Measurements from ENCODE around the gene DEFB131A. TPM values are rescaled to one million over a fixed set of nuclear protein-coding genes. Genes with fewer than 3 reads are reported as not detected.
"Not testable (repeated sequence)": the region's sequence is repeated elsewhere in the genome, so short reads cannot be mapped to it uniquely, and the experiment has no call there.

DEFB131A gene
- total RNA-seq, 1 donor from 2014 or later = not detected

- DNase-seq (ENCODE audit: low spot score) = not testable (repeated sequence)
Measured at GRCh38 chr4:9494256-9495035, 50.2 kb downstream of the DEFB131A start.

GRCh38 chr4:9495443-9495842, 51.2 kb downstream of the DEFB131A start:
- DNase-seq (ENCODE audit: low spot score) = peak; percentile 74

GRCh38 chr4:9497575-9498467, 53.6 kb downstream of the DEFB131A start:
- DNase-seq (ENCODE audit: low spot score) = not testable (repeated sequence)

GRCh38 chr4:9498468-9499040, 54.3 kb downstream of the DEFB131A start:
- DNase-seq (ENCODE audit: low spot score) = not testable (repeated sequence)

- not testable (repeated sequence) for DNase-seq (ENCODE audit: low spot score)
Measured at GRCh38 chr4:9499974-9500487, 55.8 kb downstream of the DEFB131A start.

Other genes with a start within 250 kb of the DEFB131A start
- not detected for gene USP17L10, start 233.8 kb upstream of the DEFB131A start, total RNA-seq
- 0.29 TPM for gene USP17L11, start 229.0 kb upstream of the DEFB131A start, total RNA-seq
- gene USP17L12, start 224.3 kb upstream of the DEFB131A start, total RNA-seq = not detected
- gene USP17L13, start 219.5 kb upstream of the DEFB131A start, total RNA-seq = not detected
- gene USP17L15, start 210.0 kb upstream of the DEFB131A start, total RNA-seq = not detected
- not detected for gene USP17L17, start 200.5 kb upstream of the DEFB131A start, total RNA-seq
- 0.29 TPM for gene USP17L18, start 195.8 kb upstream of the DEFB131A start, total RNA-seq
- not detected for gene USP17L19, start 191.0 kb upstream of the DEFB131A start, total RNA-seq
- not detected for gene USP17L20, start 186.3 kb upstream of the DEFB131A start, total RNA-seq
- not detected for gene USP17L21, start 181.5 kb upstream of the DEFB131A start, total RNA-seq
- gene USP17L22, start 176.8 kb upstream of the DEFB131A start, total RNA-seq = not detected
- not detected for gene USP17L24, start 119.2 kb upstream of the DEFB131A start, total RNA-seq
- not detected for gene USP17L25, start 114.5 kb upstream of the DEFB131A start, total RNA-seq
- not detected for gene USP17L26, start 109.8 kb upstream of the DEFB131A start, total RNA-seq
- not detected for gene USP17L5, start 105.0 kb upstream of the DEFB131A start, total RNA-seq
- gene USP17L27, start 100.3 kb upstream of the DEFB131A start, total RNA-seq = not detected
- not detected for gene USP17L28, start 95.5 kb upstream of the DEFB131A start, total RNA-seq
- gene USP17L29, start 90.8 kb upstream of the DEFB131A start, total RNA-seq = not detected
- gene USP17L30, start 81.3 kb upstream of the DEFB131A start, total RNA-seq = not detected

Data from ureter (tissue), 1 donor.